NCI-H69 (cell line): ENCODE data around the gene MPDZ.

Experiments used
- DNase-seq: peaks from one replicate; lab custom pipeline; 2025; lab: John Stamatoyannopoulos, UW

MPDZ gene

DNA sequence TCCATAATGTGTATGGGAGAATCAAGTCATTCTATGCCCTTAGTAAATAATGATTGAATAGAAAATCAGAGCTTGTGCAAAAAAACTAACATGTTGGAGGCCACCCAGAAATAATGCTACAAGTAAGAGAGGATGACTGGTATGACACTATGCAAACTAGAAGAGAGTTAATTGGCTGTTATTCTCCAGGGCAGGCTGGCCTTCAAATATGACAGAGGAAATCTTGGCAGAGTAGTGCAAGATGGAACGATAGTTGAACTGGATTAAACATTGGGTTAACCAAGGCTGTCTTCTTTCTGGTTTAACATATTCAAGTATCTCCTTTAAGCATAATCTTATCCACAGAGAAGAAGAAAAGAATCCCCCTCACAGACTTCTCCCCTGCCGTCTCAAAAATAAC is 196.1 kb downstream of the MPDZ start:
- DNase-seq: peak; percentile 39

- peak; percentile 37 for DNase-seq
Observed at GRCh38 chr9:13082796-13083195, 196.7 kb downstream of the MPDZ start.

DNA sequence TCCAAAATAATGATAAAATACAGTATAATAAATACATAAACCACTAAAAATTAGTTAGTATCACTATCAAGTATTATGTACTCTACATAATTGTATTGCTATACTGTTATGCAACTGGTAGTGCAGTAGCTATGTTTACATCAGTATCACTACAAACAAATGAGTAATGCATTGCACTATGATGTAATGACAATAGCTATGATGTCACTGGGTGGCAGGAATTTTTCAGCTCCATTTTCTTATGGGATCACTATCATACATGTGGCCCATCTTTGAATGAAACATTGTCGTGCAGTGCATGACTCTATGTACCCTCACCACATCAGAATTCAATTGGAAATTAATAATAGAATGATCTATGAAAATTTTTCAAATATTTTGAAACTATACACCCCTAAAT is 201.3 kb downstream of the MPDZ start:
- DNase-seq: no peak

DNA sequence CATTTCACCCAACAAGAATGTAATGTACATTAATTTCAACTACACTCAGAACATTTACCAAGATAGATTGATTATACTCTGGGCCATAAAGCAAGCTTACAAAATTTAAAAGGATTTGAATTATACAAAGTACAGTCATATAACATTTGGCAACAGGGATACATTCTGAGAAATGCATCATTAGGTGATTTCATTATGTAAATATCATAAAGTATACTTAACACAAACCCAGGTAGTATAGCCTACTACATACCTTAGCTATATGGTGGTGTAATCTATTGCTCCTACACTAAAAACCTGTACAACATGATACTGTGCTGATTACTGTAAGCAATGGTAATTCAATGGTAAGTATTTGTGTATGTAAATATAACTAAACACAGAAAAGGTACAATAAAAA is 202.9 kb downstream of the MPDZ start:
- DNase-seq: no peak

DNA sequence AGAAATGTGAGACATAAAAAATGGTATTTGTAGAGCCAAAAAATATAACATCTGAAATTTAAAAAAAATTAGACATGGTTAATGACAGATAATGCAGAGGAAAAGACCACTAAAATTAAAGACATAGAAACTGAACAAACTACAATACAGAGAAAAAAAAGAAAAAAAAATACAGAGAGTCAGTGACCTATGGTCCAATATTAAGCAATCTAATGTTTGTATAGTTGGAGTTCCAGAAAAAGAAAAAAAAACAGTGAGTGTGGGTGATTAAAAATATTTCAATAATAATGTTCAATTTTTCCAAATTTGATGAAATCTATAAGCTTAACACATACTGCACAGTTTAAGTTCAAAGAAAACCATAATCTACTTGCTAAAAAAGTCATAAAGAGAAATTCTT is 207.6 kb downstream of the MPDZ start:
- DNase-seq: no peak

- peak; percentile 62 for DNase-seq
Observed at GRCh38 chr9:13070612-13071595, 208.6 kb downstream of the MPDZ start.

- DNase-seq: peak; percentile 21
Observed at GRCh38 chr9:13069498-13069897, 210.0 kb downstream of the MPDZ start.

- DNase-seq: peak; percentile 71
Observed at GRCh38 chr9:13064676-13065075, 214.8 kb downstream of the MPDZ start.

DNA sequence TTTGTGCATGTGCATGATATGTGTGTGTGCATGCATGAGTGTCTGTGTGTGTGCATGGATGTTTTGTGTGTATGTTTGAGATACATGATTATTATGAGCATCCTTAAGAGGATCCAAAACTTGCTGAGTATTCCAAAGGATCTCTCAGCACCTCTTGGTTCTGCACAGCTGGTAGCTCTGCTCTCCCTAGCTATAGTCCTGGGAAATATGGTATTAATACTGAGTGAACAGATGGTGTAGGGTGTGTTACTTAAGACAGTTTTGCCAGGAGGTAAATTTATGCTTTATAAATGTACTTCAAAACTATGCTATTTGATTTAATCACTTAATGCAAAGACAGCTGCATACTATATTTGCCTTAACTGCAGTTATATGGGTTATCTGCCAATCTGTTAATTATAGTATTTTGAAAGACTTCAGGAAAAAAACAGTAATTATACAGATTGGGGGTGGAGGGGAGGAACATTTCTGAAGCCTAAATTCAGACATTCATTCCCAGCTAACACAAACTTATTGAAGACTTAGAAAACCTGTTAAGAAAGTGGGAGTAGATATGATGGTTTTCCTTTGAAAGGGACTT is 215.5 kb downstream of the MPDZ start:
- peak; percentile 99 for DNase-seq

DNA sequence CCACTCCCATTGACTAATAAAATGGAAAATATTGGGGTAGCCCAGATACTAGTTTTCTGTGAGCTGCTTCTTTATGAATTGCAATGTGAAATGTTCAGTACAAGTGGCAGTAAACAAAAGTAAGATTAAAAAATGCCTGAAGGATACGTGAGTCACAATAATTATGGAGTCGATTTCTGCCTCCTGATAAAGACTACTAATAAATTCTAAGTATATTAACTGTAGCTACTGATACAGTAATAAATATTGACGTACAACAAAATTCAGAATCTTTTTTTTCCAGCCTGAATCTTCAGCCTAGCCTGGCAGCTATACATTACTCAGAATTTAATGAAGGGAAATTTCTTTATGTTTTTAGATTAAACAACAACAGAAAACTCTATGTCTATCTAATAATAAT is 218.1 kb downstream of the MPDZ start:
- no peak for DNase-seq
